Measurements from ENCODE around the gene MRM3.
"Not testable (repeated sequence)": the region's sequence is repeated elsewhere in the genome, so short reads cannot be mapped to it uniquely, and the experiment has no call there.

MRM3 gene

DNA sequence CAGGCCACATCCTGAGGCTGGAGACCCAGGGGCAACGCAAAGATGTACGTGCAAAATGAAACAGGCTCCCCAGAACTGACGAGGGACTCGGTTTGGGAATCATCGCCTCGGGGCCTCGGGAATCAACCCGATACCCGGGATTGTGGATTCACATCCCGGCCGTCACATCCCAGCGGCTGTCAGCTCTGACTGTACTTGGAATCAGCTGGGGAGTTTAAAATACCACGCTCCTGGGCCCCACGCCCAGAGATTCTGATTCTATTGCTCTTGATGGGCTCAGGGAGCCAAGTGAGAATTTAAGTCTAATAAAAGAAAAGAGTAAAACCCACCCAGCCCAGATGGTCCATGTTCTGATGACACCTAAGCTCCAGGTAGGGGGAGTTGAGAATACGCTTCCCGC lies 42.2 kb downstream of the MRM3 start:
- DNase-seq (ENCODE audit: low read depth in 2 of 2): no peak

DNA sequence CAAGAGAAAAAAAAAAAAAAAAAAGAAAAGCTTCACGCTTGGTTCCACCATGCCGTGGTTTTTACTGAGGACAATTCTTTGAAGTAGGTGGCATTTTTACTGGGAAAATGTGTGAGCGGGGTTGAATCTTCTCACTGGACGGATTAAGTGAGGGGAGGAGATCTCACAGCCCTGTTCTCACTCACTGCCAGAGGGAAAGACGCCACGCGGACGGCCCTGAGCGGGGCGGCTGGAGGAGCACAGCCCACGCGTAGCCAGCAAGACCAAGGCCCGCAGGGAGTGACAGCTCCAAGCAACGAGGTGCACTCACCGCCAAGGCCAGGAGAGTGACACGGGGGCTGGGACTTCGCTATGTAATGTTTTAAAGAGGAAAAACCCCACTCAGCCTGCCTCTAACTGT lies 43.1 kb downstream of the MRM3 start:
- DNase-seq (ENCODE audit: low read depth in 2 of 2): no peak

DNA sequence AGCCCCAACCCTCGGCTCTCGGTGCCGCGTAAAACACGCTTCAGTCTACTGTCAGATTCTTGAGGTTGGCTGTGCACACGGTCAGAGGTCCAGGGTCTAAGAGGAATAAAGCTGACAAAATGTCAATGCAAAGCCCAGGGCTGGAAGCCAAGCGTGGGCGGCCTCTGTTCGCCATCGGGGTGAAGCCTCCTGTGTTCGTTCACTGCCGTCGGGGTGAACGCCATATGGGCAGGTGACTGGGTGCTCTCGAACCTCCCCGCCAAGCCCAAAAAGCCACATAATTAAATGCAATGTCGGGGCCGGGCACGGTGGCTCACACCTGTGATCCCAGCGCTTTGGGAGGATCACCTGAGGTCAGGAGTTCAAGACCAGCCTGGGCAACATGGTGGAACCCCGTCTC lies 44.6 kb downstream of the MRM3 start:
- no peak for DNase-seq (ENCODE audit: low read depth in 2 of 2)

- no peak for DNase-seq (ENCODE audit: low read depth in 2 of 2)
Measured at GRCh38 chr17:828761-829160, 46.6 kb downstream of the MRM3 start.

DNA sequence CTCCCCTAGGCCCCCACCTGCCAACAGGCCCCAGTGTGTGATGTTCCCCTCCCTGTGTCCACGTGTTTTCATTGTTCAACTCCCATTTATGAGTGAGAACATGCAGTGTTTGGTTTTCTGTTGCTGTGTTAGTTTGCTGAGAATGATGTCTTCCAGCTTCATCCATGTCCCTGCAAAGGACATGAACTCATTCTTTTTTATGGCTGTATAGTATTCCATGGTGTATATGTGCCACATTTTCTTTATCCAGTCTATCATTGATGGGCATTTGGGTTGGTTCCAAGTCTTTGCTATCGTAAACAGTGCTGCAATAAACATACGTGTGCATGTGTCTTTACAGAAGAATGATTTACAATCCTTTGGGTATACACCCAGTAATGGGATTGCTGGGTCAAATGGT lies 47.5 kb downstream of the MRM3 start:
- DNase-seq (ENCODE audit: low read depth in 2 of 2): not testable (repeated sequence)

DNA sequence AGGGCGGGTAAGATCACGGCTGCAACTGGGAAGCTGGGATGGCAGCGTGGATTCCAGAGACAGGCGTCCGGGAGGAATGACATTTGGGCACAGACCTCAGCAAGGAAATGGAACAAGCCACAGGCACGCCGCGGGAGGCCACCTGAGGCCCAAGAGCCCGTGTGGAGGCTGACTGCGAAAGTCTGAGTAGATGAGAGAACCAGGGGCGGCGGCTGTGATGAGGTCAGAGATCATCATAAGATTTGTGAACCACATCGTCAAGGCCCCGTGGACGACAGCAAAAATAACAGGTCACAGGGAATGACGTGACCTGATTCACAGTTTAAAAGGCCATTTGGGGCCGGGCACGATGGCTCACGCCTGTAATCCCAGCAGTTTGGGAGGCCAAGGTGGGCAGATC lies 48.2 kb downstream of the MRM3 start:
- no peak for DNase-seq (ENCODE audit: low read depth in 2 of 2)

DNA sequence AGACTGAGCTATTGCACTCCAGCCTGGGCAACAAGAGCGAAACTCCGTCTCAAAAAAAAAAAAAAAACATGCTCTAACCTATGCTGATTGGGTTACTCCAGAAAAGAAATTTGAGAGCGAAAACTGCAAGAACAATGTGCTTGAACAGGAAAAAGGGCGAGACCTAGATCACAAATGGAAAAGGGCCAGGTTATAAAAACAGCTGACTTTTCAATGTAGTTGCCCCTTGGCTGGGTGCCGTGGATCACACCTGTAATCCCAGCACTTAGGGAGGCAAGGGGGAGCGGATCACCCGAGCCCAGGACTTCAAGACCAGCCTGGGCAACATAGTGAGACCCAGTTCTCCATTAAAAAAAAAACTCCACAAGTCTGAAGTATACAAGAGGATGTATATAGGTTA lies 48.8 kb downstream of the MRM3 start:
- DNase-seq (ENCODE audit: low read depth in 2 of 2): no peak

DNA sequence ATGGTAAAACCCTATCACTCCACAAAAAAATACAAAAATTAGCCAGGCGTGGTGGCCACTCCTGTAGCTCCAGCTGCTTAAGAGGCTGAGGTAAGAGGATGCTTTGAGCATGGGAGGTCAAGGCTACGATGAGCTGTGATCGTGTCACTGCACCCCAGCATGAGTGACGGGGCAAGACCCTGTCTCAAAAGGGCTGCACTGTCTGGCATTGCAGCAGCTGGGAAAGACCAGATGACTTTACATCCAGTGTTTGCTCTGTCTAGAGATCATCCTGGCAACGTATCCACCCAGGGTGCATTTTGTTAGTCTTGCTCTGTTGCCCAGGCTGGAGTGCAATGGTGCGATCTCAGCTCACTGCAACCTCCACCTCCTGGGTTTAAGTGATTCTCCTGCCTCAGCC lies 52.0 kb downstream of the MRM3 start:
- DNase-seq (ENCODE audit: low read depth in 2 of 2): no peak

DNA sequence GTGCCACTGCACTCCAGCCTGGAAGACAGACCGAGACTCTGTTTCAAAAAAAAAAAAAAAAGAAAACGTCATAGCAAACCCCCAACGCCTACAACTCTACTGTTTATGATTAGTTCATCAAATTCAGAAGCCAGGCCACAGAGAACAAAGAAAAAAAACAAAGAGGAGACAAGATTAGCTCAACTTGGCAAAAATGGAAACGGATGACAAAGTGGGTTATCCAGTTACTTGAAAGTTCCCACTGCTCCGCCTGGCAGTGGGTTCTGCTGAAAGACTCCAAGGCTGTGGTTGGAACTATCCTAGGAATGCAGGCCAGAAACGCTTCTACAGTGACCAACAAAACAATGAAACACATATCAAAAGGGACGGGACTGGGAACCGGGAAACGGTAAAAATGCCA lies 53.1 kb downstream of the MRM3 start:
- DNase-seq (ENCODE audit: low read depth in 2 of 2): no peak

DNA sequence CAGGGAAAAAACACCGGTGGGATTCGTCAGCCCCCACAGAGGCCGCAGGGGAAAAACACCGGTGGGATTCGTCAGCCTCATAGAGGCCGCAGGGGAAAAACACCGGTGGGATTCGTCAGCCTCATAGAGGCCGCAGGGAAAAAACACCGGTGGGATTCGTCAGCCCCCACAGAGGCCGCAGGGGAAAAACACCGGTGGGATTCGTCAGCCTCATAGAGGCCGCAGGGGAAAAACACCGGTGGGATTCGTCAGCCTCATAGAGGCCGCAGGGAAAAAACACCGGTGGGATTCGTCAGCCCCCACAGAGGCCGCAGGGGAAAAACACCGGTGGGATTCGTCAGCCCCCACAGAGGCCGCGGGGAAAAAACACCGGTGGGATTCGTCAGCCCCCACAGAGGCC lies 53.6 kb downstream of the MRM3 start:
- not testable (repeated sequence) for DNase-seq (ENCODE audit: low read depth in 2 of 2)

DNA sequence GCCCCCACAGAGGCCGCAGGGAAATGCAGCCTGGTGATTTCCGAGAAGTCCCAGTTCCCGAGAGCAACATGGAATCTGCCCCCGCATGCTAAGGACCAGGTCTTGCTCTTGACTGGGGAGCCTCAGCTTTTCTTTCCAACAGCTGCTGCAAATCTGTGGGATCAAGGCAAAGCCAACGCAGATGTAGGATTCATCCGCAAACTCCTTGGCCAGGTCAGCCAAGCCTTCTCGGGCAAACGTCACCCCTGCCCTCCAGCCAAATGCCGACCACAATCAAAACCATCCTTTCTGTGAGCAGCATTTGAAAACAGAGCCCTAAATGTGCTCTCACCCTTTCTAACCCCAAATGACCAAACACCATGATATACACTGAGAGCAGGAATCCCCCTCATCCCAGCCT lies 54.0 kb downstream of the MRM3 start:
- no peak for DNase-seq (ENCODE audit: low read depth in 2 of 2)

DNA sequence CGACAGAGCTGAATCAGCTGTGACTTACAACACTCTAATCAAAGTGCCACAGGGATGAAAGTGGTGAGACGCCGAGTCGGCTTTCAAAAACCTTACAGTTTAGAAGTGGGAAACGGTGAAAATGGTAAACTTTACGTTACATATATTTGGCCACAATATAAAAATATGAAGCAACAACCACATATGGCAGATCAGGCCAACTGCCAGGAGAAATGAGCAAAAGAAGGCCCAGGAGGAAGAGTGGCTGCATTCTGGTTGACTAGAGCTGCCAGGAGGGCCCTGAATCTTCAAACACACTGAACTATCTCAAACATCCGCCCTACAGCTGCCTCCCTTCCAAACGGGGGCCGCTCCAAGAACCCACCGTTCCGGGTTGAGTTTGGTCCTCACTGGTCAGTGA lies 56.3 kb downstream of the MRM3 start:
- DNase-seq (ENCODE audit: low read depth in 2 of 2): no peak

GRCh38 chr17:841313-841712 lies 59.2 kb downstream of the MRM3 start:
- DNase-seq (ENCODE audit: low read depth in 2 of 2): no peak
